ENCODE data around the gene SLC28A1. TPM values are rescaled to one million over a fixed set of nuclear protein-coding genes. Genes with fewer than 3 reads are reported as not detected.
"Not testable (repeated sequence)": the region's sequence is repeated elsewhere in the genome, so short reads cannot be mapped to it uniquely, and the experiment has no call there.

The SLC28A1 gene
- total and polyA plus RNA-seq, 4 donors = 0.97 to 4.1 (median 2.4) TPM

- H3K4me1 ChIP-seq (ENCODE audit: control insufficient read depth in 1 of 2, insufficient read depth in 2 of 2, low read length in 2 of 2) = peaks cover 0 to 5% of the 10 kb centered on the region in 2 donors
- DNase-seq (no peak), ATAC-seq (ENCODE audit: low FRiP score) (no peak)
- peak overlapping the region; percentile 49 to 69 for H3K27ac ChIP-seq (ENCODE audit: low read depth in 1 of 2, low read length in 2 of 2)
- H3K9me3 ChIP-seq (ENCODE audit: control insufficient read depth, low read length) = no peaks in the 10 kb centered on the region
- 61 to 79% methylated on average over 1 of the region's 1 CpG for WGBS, 2 donors
- no peaks in the 10 kb centered on the region for H3K27me3 ChIP-seq (ENCODE audit: control insufficient read depth in 1 of 2, insufficient read depth in 2 of 2, low read length in 1 of 2)
- peaks cover 0 to 2% of the 10 kb centered on the region in 2 donors for H3K36me3 ChIP-seq (ENCODE audit: control insufficient read depth in 1 of 2, insufficient read depth in 2 of 2, low read length in 1 of 2)
- no peak overlapping the region for H3K4me3 ChIP-seq (ENCODE audit: low read length in 2 of 2)
- intact Hi-C loops (cut with DNase I) = no loop called here
These were observed 41.7 kb upstream of the SLC28A1 start for GRCh38 chr15:84842781-84843180.

GRCh38 chr15:84844964-84845363 is 39.5 kb upstream of the SLC28A1 start:
- intact Hi-C loops (cut with DNase I) = no loop called here
- Histone ChIP-seq H3K27ac (ENCODE audit: low read depth in 1 of 2, low read length in 2 of 2) (peak overlapping the region in 1 of 2 donors; percentile 71), H3K4me3 (ENCODE audit: low read length in 2 of 2) (no peak overlapping the region), H3K9me3 (ENCODE audit: control insufficient read depth, low read length) (no peaks in the 10 kb centered on the region), H3K27me3 (ENCODE audit: control insufficient read depth in 1 of 2, insufficient read depth in 2 of 2, low read length in 1 of 2) (no peaks in the 10 kb centered on the region), H3K36me3 (ENCODE audit: control insufficient read depth in 1 of 2, insufficient read depth in 2 of 2, low read length in 1 of 2) (no peaks in the 10 kb centered on the region), H3K4me1 (ENCODE audit: control insufficient read depth in 1 of 2, insufficient read depth in 2 of 2, low read length in 2 of 2) (peaks cover 0 to 5% of the 10 kb centered on the region in 2 donors)
- 13 to 18% methylated on average over 2 of the region's 2 CpGs for WGBS, 2 donors
- ATAC-seq (ENCODE audit: low FRiP score) = no peak
- DNase-seq = no peak

- peak; percentile 80 to 83 for DNase-seq
- 50 to 58% methylated on average over 7 of the region's 7 CpGs for WGBS, 2 donors
- H3K36me3 ChIP-seq (ENCODE audit: control insufficient read depth in 1 of 2, insufficient read depth in 2 of 2, low read length in 1 of 2); H3K4me3 ChIP-seq (ENCODE audit: low read length in 2 of 2); H3K4me1 ChIP-seq (ENCODE audit: control insufficient read depth in 1 of 2, insufficient read depth in 2 of 2, low read length in 2 of 2); H3K9me3 ChIP-seq (ENCODE audit: control insufficient read depth, low read length); intact Hi-C loops (cut with DNase I); H3K27me3 ChIP-seq (ENCODE audit: control insufficient read depth in 1 of 2, insufficient read depth in 2 of 2, low read length in 1 of 2): not testable (repeated sequence)
- peak overlapping the region in 1 of 2 donors; percentile 59 for H3K27ac ChIP-seq (ENCODE audit: low read depth in 1 of 2, low read length in 2 of 2)
- peak; percentile 78 for ATAC-seq (ENCODE audit: low FRiP score)
These were observed 38.8 kb upstream of the SLC28A1 start for GRCh38 chr15:84845631-84846030.

DNA sequence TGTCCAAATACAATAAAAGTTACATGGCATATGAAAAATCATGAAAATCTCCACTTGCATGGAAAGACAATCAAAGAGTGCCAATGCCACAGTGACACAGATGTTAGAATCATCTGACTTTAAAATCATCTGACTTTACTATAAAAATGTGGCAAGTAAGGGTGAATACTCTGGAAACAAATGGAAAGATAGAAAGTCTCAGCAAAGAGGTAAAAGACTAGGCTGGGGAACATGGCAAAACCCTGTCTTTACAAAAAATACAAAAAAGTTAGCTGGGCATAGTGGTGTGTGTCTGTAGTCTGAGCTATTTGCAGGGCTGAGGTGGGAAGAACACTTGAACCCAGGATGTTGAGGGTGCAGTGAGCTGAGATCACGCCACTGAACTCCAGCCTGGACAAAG is 38.2 kb upstream of the SLC28A1 start:
- intact Hi-C loops (cut with DNase I) = no loop called here
- no peak for DNase-seq

GRCh38 chr15:84847382-84847781 is 37.1 kb upstream of the SLC28A1 start:
- ATAC-seq (ENCODE audit: low FRiP score) = no peak
- H3K4me3 ChIP-seq (ENCODE audit: low read length in 2 of 2) = no peak overlapping the region
- intact Hi-C loops (cut with DNase I) = no loop called here

More for the DNA sequence above, 38.2 kb upstream of the SLC28A1 start:
- WGBS, 2 donors = 100% methylated on average over 1 of the region's 1 CpG
- H3K27me3 ChIP-seq (ENCODE audit: control insufficient read depth in 1 of 2, insufficient read depth in 2 of 2, low read length in 1 of 2) = no peaks in the 10 kb centered on the region
- H3K9me3 ChIP-seq (ENCODE audit: control insufficient read depth, low read length) = no peaks in the 10 kb centered on the region
- peak overlapping the region in 1 of 2 donors; percentile 57 for H3K27ac ChIP-seq (ENCODE audit: low read depth in 1 of 2, low read length in 2 of 2)
- no peak for ATAC-seq (ENCODE audit: low FRiP score)
- no peaks in the 10 kb centered on the region for H3K36me3 ChIP-seq (ENCODE audit: control insufficient read depth in 1 of 2, insufficient read depth in 2 of 2, low read length in 1 of 2)
- H3K4me1 ChIP-seq (ENCODE audit: control insufficient read depth in 1 of 2, insufficient read depth in 2 of 2, low read length in 2 of 2) = peaks cover 0 to 5% of the 10 kb centered on the region in 2 donors
- no peak overlapping the region for H3K4me3 ChIP-seq (ENCODE audit: low read length in 2 of 2)

DNA sequence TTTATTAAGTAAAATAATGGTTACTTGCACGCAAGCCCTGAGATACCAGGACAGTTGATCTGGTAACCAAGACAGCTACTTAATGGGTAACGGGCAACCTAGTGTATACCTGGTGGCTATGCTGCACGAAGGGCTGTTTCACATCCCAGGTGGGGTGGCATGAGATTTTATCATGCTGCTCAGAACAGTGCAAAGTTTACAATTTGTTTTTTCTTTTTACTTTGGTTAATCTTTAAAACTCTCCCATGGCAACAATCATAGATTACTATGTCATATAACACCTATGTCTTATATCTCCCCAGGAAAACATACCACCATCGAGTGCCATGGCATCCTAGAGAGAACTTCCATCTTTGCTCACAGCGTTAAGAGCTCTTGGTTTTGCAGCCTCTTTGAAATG is 32.2 kb upstream of the SLC28A1 start:
- DNase-seq (no peak), ATAC-seq (ENCODE audit: low FRiP score) (no peak)
- Histone ChIP-seq H3K36me3 (ENCODE audit: control insufficient read depth in 1 of 2, insufficient read depth in 2 of 2, low read length in 1 of 2) (peaks cover 0 to 3% of the 10 kb centered on the region in 2 donors), H3K4me1 (ENCODE audit: control insufficient read depth in 1 of 2, insufficient read depth in 2 of 2, low read length in 2 of 2) (no peaks in the 10 kb centered on the region), H3K27ac (ENCODE audit: low read depth in 1 of 2, low read length in 2 of 2) (peak overlapping the region in 1 of 2 donors; percentile 5), H3K27me3 (ENCODE audit: control insufficient read depth in 1 of 2, insufficient read depth in 2 of 2, low read length in 1 of 2) (no peaks in the 10 kb centered on the region), H3K9me3 (ENCODE audit: control insufficient read depth, low read length) (no peaks in the 10 kb centered on the region), H3K4me3 (ENCODE audit: low read length in 2 of 2) (no peak overlapping the region)
- intact Hi-C loops (cut with DNase I) = no loop called here
- 90 to 91% methylated on average over 5 of the region's 5 CpGs for WGBS, 2 donors

More at GRCh38 chr15:84847382-84847781, 37.1 kb upstream of the SLC28A1 start:
- H3K9me3 ChIP-seq (ENCODE audit: control insufficient read depth, low read length) = no peaks in the 10 kb centered on the region
- H3K4me1 ChIP-seq (ENCODE audit: control insufficient read depth in 1 of 2, insufficient read depth in 2 of 2, low read length in 2 of 2) = peaks cover 0 to 3% of the 10 kb centered on the region in 2 donors
- DNase-seq = no peak
- no peaks in the 10 kb centered on the region for H3K27me3 ChIP-seq (ENCODE audit: control insufficient read depth in 1 of 2, insufficient read depth in 2 of 2, low read length in 1 of 2)
- H3K36me3 ChIP-seq (ENCODE audit: control insufficient read depth in 1 of 2, insufficient read depth in 2 of 2, low read length in 1 of 2) = no peaks in the 10 kb centered on the region
- H3K27ac ChIP-seq (ENCODE audit: low read depth in 1 of 2, low read length in 2 of 2) = no peak overlapping the region

GRCh38 chr15:84855136-84855535 is 29.3 kb upstream of the SLC28A1 start:
- no peaks in the 10 kb centered on the region for H3K4me1 ChIP-seq (ENCODE audit: control insufficient read depth in 1 of 2, insufficient read depth in 2 of 2, low read length in 2 of 2)
- 78 to 83% methylated on average over 9 of the region's 9 CpGs for WGBS, 2 donors
- H3K4me3 ChIP-seq (ENCODE audit: low read length in 2 of 2) = no peak overlapping the region
- no peaks in the 10 kb centered on the region for H3K27me3 ChIP-seq (ENCODE audit: control insufficient read depth in 1 of 2, insufficient read depth in 2 of 2, low read length in 1 of 2)
- no peak for ATAC-seq (ENCODE audit: low FRiP score)
- peaks cover 0 to 11% of the 10 kb centered on the region in 2 donors for H3K36me3 ChIP-seq (ENCODE audit: control insufficient read depth in 1 of 2, insufficient read depth in 2 of 2, low read length in 1 of 2)
- DNase-seq = no peak
- H3K9me3 ChIP-seq (ENCODE audit: control insufficient read depth, low read length) = no peaks in the 10 kb centered on the region
- no peak overlapping the region for H3K27ac ChIP-seq (ENCODE audit: low read depth in 1 of 2, low read length in 2 of 2)
- intact Hi-C loops (cut with DNase I) = no loop called here

DNA sequence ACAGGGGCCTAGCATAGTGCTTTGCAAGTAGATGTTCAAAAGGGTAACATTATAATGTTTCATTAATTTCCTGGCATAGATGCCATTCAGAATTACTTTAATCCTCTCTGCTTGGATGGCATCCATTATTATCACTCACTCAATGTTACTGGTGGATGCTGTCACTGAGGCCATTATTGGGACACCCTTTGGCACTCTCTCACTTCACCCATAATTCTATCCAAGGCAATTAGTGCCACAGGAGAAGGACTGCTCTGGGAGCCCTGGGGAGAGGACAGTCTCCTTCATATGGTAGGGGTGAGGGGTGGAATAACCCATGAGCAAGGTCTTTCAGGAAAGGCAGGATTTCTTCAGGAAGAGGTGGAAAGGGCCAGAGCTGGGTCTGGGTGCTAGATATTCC is 28.7 kb upstream of the SLC28A1 start:
- H3K36me3 ChIP-seq (ENCODE audit: control insufficient read depth in 1 of 2, insufficient read depth in 2 of 2, low read length in 1 of 2) = peaks cover 0 to 11% of the 10 kb centered on the region in 2 donors
- intact Hi-C loops (cut with DNase I) = no loop called here
- ATAC-seq (ENCODE audit: low FRiP score) = no peak

GRCh38 chr15:84856731-84857417 is 27.6 kb upstream of the SLC28A1 start:
- H3K36me3 ChIP-seq (ENCODE audit: control insufficient read depth in 1 of 2, insufficient read depth in 2 of 2, low read length in 1 of 2) = peaks cover 0 to 11% of the 10 kb centered on the region in 2 donors
- no peaks in the 10 kb centered on the region for H3K4me1 ChIP-seq (ENCODE audit: control insufficient read depth in 1 of 2, insufficient read depth in 2 of 2, low read length in 2 of 2)
- ATAC-seq (ENCODE audit: low FRiP score) (peak; percentile 34), DNase-seq (peak in 1 of 2 donors; percentile 54)
- H3K27ac ChIP-seq (ENCODE audit: low read depth in 1 of 2, low read length in 2 of 2) = no peak overlapping the region
- H3K4me3 ChIP-seq (ENCODE audit: low read length in 2 of 2) = no peak overlapping the region
- no peaks in the 10 kb centered on the region for H3K9me3 ChIP-seq (ENCODE audit: control insufficient read depth, low read length)
- WGBS, 2 donors = 87% methylated on average over 16 of the region's 16 CpGs
- H3K27me3 ChIP-seq (ENCODE audit: control insufficient read depth in 1 of 2, insufficient read depth in 2 of 2, low read length in 1 of 2) = no peaks in the 10 kb centered on the region
- intact Hi-C loops (cut with DNase I) = no loop called here

More for the DNA sequence above, 28.7 kb upstream of the SLC28A1 start:
- Histone ChIP-seq H3K4me3 (ENCODE audit: low read length in 2 of 2) (no peak overlapping the region), H3K27me3 (ENCODE audit: control insufficient read depth in 1 of 2, insufficient read depth in 2 of 2, low read length in 1 of 2) (no peaks in the 10 kb centered on the region), H3K9me3 (ENCODE audit: control insufficient read depth, low read length) (no peaks in the 10 kb centered on the region), H3K4me1 (ENCODE audit: control insufficient read depth in 1 of 2, insufficient read depth in 2 of 2, low read length in 2 of 2) (no peaks in the 10 kb centered on the region), H3K27ac (ENCODE audit: low read depth in 1 of 2, low read length in 2 of 2) (no peak overlapping the region)
- DNase-seq = no peak

All from aorta (tissue), 5 donors.